ENCODE results near the gene ALDH4A1.

The ALDH4A1 gene

GRCh38 chr1:18925279-18925678 is 22.9 kb upstream of the ALDH4A1 start:
- no peak for DNase-seq
- TF ChIP-seq CTCF (IDR thresholded peaks at IDR 0.05; ENCODE audit: low read depth, low read length) = no peak
- Histone ChIP-seq H3K4me3 (ENCODE audit: low read depth, low read length) (no peak overlapping the region), H3K9me3 (no peaks in the 10 kb centered on the region), H3K36me3 (no peaks in the 10 kb centered on the region), H3K27me3 (no peaks in the 10 kb centered on the region), H3K4me1 (no peaks in the 10 kb centered on the region)

GRCh38 chr1:18924221-18924691 is 21.9 kb upstream of the ALDH4A1 start:
- no peak overlapping the region for H3K4me3 ChIP-seq (ENCODE audit: low read depth, low read length)
- no peaks in the 10 kb centered on the region for H3K36me3 ChIP-seq
- no peaks in the 10 kb centered on the region for H3K4me1 ChIP-seq
- no peak for DNase-seq
- no peaks in the 10 kb centered on the region for H3K27me3 ChIP-seq
- H3K9me3 ChIP-seq = no peaks in the 10 kb centered on the region
- TF ChIP-seq CTCF (IDR thresholded peaks at IDR 0.05; ENCODE audit: low read depth, low read length) = no peak

DNA sequence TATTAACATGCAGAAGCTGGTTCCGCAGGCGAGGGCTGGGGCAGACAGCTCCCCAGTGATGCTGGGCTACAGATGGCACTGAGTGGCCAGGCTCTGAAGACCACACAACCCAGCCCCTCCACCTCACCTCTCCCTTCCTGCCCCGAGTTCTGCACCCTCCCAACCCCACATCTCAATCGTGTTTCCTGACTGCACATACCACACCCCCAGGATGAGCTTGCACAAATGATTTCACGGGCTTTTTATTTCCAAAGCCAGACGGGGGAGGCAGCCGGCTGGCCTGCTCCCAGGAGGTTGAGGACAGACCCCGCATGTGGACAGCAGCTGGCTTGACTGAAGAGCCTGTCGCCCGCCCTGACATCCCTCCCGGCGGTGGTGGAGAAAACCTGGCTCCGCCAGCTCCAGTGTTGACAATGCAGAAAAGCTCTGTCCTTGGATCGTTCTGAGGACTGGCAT is 21.4 kb upstream of the ALDH4A1 start:
- Histone ChIP-seq H3K27me3 (no peaks in the 10 kb centered on the region), H3K4me3 (ENCODE audit: low read depth, low read length) (no peak overlapping the region), H3K4me1 (no peaks in the 10 kb centered on the region), H3K9me3 (no peaks in the 10 kb centered on the region), H3K36me3 (no peaks in the 10 kb centered on the region)
- DNase-seq = no peak
- no peak for TF ChIP-seq CTCF (IDR thresholded peaks at IDR 0.05; ENCODE audit: low read depth, low read length)

GRCh38 chr1:18922848-18923755 is 20.7 kb upstream of the ALDH4A1 start:
- no peaks in the 10 kb centered on the region for H3K9me3 ChIP-seq
- H3K4me3 ChIP-seq (ENCODE audit: low read depth, low read length) = no peak overlapping the region
- no peak for DNase-seq
- H3K27me3 ChIP-seq = no peaks in the 10 kb centered on the region
- no peaks in the 10 kb centered on the region for H3K4me1 ChIP-seq
- TF ChIP-seq CTCF (IDR thresholded peaks at IDR 0.05; ENCODE audit: low read depth, low read length) = no peak
- no peaks in the 10 kb centered on the region for H3K36me3 ChIP-seq

GRCh38 chr1:18922319-18922726 is 20.0 kb upstream of the ALDH4A1 start:
- H3K9me3 ChIP-seq = no peaks in the 10 kb centered on the region
- no peak overlapping the region for H3K4me3 ChIP-seq (ENCODE audit: low read depth, low read length)
- no peaks in the 10 kb centered on the region for H3K27me3 ChIP-seq
- no peaks in the 10 kb centered on the region for H3K4me1 ChIP-seq
- H3K36me3 ChIP-seq = no peaks in the 10 kb centered on the region
- DNase-seq = no peak
- TF ChIP-seq CTCF (IDR thresholded peaks at IDR 0.05; ENCODE audit: low read depth, low read length) = no peak

Measured in BE2C (cell line).